NB4 (cell line): ENCODE data around the gene ATP2A3.

Experiments used
- CTCF ChIP-seq: IDR thresholded peaks from one replicate; pipeline ENCODE4 v1.5.1; 2012; ENCODE audit warnings: low read depth, low read length
- MYC ChIP-seq: IDR thresholded peaks from 2 replicates; pipeline ENCODE4 v1.6.1; 2011; ENCODE audit warnings: low read depth, low read length
- POLR2A ChIP-seq: IDR thresholded peaks from 2 replicates; pipeline ENCODE4 v1.6.1; 2011; ENCODE audit warnings: mild to moderate bottlenecking; ENCODE audit not compliant: insufficient read length; ENCODE audit errors: extremely low read depth
- TF ChIP-seq, protein P1 (sequence below): IDR thresholded peaks from 2 replicates; pipeline ENCODE4 v1.6.1; 2011; ENCODE audit warnings: low read depth, low read length

DNA sequence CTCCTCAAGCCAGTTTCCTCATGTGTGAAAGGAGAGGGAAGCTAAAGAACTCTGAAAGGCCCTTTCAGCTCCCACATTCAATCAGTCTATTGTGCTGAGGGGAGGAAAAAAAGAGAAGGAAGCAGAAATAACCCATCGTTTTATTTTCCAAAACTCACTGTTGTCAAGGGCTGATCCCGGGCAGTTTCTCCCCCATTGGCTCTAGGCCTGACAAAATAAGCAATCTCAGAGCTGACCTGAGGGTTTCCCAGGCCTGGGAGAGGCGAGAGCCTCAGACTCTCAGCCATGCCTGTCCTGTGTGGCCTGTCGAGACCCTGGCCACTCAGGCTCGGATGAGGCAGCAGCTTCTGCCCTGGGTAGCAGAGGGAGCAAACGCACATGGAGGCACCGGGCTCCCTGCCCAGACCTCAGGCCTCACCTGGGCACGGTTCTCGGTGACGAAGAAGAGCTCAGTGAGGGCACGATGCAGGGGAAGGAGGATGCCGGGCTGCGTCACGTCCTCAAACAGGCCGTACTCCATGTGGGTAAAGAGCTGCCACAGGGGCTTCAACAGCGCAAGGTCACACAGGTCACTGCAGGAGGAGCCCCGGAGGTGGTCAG is 45.0 kb upstream of the ATP2A3 start:
- TF ChIP-seq CTCF (no peak), POLR2A (no peak), MYC (no peak)
- TF ChIP-seq, protein P1, sequence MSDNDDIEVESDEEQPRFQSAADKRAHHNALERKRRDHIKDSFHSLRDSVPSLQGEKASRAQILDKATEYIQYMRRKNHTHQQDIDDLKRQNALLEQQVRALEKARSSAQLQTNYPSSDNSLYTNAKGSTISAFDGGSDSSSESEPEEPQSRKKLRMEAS = no peak
